Activated T-cell treated with anti-CD3 and anti-CD28 coated beads for 1 hour (primary cell): ENCODE results near the gene TSC1.

Experiments
- DNase-seq: peaks from one replicate; pipeline ENCODE4 v3.0.0-alpha.2; 2020; ENCODE audit warnings: low read depth

Gene TSC1

GRCh38 chr9:132888151-132888550 lies 56.3 kb downstream of the TSC1 start:
- no peak for DNase-seq

DNA sequence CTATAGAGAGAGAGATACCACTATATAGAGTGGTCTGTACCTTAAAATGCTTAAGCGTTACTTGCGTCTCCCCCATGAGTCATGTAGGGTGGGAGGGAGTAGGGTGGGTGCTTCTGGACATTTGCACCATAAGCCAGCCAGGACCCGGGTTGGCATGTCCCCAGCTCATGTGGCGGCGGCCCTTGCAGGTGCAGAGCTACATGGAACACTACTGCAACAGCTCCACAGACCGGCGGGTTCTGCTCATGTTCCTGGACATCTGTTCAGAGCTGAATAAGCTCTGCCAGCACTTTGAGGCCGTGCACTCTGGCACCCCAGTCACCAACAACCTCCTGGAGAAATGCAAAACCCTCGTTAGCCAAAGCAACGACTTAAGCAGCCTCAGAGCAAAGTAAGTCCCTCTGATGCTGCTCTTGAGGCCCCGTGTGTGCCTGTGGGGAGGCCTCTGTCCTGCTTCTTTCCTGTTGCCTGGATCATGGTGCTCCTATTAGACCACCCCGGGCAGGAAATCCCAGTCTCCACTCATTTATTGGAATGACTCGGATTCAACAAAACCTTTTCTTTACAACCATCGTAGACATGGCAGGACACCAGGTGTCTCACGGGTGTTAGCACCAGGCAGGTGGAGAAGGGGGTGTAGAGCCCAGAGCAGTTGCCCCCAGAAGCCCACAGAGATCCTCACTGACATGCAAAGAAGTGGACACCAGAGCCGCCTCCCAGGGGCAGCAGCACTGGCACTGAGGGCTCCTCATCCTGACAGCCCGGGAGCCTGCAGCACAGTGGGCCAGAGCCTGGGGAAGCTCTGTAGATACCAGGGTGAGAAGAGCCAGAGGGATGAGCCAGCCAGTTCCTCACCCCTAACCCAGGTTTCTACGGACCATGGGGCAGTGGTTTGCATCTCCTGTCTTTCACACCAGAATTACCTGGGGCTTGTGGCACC lies 57.0 kb downstream of the TSC1 start:
- DNase-seq = no peak

DNA sequence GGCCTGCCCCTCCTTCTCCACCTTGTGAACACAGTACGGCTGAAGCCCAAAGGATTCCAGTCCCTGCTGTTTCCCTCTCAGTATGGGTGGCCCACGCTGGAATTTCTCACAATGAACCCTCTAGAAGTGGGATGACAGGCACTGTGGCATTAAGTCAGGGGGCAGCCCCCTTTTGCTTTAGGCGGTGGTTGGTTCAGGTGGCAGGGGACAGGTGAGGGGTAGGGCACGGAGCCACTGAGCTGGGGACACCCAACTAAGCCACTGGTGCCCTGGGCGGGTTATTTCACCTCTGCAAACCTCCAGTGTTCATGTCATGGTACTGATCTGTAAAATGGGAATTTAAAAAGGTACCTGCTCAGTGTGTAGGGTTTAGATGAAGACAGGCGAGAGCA lies 58.1 kb downstream of the TSC1 start:
- DNase-seq = no peak

GRCh38 chr9:132885720-132886333 lies 58.6 kb downstream of the TSC1 start:
- DNase-seq = no peak

- no peak for DNase-seq
Observed at GRCh38 chr9:132883349-132884294, 60.8 kb downstream of the TSC1 start.

DNA sequence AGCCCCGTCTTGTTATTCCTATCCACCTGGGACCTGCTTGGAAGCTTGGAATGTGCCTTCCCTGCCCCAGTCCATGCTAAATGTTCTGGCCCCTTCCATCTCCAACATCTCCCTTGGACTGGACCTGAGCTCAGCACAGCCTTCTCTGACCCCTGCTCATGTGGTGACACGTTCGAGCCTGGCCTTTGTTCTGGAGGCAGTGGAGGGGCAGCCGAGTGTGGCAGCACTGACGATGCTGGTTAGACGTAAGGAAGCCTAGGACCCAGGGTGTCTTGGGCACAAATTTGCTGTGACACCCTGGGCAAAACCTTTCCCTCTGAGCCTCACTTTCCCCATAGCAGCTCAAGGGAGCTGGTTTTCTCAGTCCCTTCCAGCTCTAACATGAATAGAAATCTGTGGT lies 61.8 kb downstream of the TSC1 start:
- no peak for DNase-seq

GRCh38 chr9:132881826-132882225 lies 62.6 kb downstream of the TSC1 start:
- DNase-seq = no peak

DNA sequence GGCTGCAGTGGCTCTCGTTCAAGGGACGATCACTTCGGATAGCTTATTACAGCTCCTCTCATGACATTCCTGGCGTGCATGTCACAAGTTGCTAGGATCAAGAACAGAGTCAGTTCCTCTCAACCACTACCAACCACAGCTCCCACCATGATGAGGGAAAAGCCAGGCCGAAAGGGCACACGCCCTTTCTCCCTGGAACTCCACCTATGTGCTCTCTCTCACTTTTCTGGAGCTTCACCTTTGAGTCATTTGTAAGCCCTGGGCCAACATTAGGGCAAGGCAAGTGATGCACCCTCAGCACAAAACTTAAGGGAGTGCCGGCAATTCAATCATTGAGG lies 64.1 kb downstream of the TSC1 start:
- DNase-seq = no peak

GRCh38 chr9:132879457-132880323 lies 64.7 kb downstream of the TSC1 start:
- no peak for DNase-seq

DNA sequence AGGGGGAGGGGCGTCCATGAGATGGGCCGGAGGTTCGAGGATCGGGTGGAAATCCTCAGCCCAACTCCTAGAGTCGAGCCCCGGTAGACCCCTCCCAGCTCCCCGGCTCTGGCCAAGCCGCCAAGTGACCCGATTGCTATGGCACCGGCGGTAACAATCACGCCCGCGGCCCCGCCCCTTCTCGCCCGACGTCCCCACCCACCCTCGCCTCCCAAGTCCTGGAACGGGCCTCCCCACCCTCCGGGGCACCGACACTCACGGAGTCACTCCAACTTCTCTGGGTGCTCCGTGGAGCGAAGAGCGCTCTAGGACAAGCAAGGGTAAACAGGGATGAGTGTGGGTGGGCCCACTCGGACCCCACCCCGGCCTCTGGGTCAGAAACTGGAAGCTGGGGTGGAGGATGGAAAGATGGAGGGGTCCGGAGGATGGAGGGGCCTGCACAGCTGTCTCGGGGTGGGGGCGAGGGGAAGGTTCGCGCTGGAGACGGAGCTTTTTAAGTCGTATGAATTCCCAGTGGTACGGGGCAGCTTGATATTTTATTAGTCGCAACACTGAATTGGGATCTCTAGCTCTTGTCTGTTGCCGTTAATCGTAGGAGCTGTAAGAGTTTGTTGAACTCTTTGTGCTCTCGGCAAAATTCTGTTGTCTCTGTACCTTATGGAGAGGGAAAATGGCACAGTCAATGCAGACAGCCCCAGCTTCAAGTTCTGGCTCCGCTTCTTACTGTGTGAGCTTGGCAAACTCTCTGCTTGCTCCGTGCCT lies 65.5 kb downstream of the TSC1 start, which contains the start of gene SPACA9:
SPACA9 (plus strand) TSS at position 204 of the 762 bp plus-strand sequence. CDS start 5,050 bp downstream, outside the sequence.
- no peak for DNase-seq

- DNase-seq = peak; percentile 67
Observed at GRCh38 chr9:132877824-132878694, 66.4 kb downstream of the TSC1 start, which contains the start of gene AK8. Gene AK8, minus strand, starts transcription at chr9:132878284. Its CDS starts 29 bp downstream, at chr9:132878255.

DNA sequence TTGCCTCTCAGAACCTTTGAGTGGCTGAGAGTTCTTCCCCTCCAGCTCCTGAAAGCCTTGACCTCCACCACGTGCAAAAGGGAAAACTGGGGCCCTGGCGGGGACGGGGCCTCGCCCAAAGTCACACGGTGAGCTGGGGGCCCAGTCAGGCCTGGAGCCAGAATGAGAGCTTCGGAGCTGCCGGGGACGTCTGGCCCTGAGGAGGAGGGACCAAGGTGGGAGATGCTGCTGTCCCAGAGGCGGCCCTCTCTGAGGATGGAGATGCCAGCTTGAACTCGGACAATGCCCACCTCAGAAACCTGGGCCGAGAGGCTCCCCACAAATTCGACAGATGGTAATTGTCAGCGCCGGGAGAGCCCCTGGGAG lies 67.0 kb downstream of the TSC1 start:
- no peak for DNase-seq

DNA sequence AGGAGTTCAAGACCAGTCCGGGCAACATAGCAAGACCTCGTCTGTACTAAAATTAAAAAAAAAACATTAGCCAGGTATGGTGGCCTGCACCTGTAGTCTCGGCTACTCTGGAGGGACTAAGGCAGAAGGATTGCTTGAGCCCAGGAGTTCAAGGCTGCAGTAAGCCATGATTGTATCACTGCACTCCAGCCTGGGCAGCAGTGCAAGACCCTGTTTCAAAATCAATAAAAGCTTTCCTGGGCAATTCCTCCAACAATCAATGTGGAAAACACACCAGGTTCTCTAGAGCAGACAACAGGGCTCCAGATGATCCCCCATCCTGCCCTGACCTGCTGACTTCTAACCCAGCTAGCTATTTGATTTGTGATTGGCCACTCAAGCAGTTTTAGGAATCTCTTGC lies 67.6 kb downstream of the TSC1 start:
- DNase-seq = no peak

GRCh38 chr9:132875159-132875558 lies 69.3 kb downstream of the TSC1 start:
- DNase-seq = no peak

- no peak for DNase-seq
Observed at GRCh38 chr9:132873403-132873802, 71.0 kb downstream of the TSC1 start.

- DNase-seq = no peak
Observed at GRCh38 chr9:132869266-132869665, 75.2 kb downstream of the TSC1 start.

DNA sequence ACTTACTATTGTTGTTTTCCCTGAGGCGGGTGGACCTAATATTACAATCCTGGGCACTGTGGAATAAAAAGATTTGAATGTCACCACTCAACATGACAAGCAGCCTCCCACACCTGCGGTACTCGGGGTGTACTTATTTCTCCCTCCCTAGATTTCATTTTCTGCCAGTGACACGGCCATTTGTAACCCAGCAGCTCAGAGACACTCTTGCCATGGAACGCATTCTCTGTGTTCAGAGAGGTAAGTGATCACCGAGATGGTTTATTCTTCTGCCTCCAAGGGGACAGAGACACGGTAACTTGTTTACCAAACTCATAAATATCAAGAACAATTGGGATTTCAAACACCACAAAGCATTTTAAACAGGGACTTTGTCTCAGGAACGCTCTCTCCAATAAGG lies 77.5 kb downstream of the TSC1 start:
- no peak for DNase-seq

- no peak for DNase-seq
Observed at GRCh38 chr9:132864691-132865090, 79.7 kb downstream of the TSC1 start.

DNA sequence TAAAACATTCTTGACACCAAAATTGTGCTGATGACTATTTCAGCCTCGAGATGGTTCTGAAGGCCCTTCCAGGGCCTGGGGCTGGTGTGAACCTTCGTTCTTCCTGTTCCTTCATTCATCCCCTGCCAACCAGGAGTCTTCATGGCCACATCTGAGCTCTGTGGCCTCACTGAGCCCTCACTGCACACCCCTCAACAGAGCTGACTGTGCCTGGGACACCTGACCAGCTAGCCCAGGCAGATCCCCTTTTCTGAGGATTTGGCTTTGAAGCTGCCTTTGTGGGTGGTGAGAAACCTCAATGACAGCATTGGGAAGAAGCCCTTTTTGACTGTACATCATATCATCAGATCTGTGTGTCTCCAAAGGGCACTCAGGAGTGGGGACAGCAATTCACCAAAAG lies 80.1 kb downstream of the TSC1 start:
- no peak for DNase-seq

DNA sequence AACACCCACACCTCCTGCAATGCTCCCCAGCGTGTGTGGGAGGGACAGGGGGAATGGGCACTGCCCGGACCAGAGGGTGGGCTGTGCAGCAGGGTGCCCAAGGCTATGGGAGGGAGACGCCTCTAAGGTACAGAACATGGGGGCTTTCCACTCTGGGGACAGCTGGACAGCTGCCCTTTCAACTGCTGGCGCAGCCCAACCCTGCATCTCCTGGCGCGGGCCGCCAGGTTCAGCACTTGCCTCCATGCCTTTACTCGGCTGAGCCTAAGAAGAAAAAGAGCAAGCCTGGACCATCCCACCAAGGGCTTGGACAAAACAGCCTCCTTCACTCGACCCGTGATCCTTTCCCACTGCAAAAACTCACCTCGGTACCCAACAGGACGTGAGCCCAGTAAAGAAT lies 81.3 kb downstream of the TSC1 start:
- DNase-seq = no peak
